PFSK-1 (cell line): ENCODE data around the gene ASTE1.

Experiments
- FOXP2 ChIP-seq: optimal IDR thresholded peaks from 2 replicates; pipeline ENCODE3; 2011; ENCODE audit warnings: borderline replicate concordance, control low read depth, inconsistent platforms; ENCODE audit not compliant: insufficient read depth; ENCODE audit errors: extremely low read length, extremely low read depth
- POLR2AphosphoS5 ChIP-seq: IDR thresholded peaks from 2 replicates; pipeline ENCODE4 v1.6.1; 2012; ENCODE audit warnings: low read depth, mild to moderate bottlenecking, control low read depth, low read length, moderate library complexity
- REST ChIP-seq, 2 experiments: IDR thresholded peaks; 2 replicates each; pipeline versions ENCODE4 v1.6.1 to v1.8.0; 2011 to 2012; ENCODE audit warnings: low read depth in 2 of 2, low read length in 2 of 2, control low read depth in 1 of 2, inconsistent platforms in 1 of 2, mild to moderate bottlenecking in 1 of 2, moderate library complexity in 1 of 2; ENCODE audit not compliant: insufficient read depth in 1 of 2
- SIN3A ChIP-seq: IDR thresholded peaks from 2 replicates; pipeline ENCODE4 v1.6.1; 2012; ENCODE audit warnings: mild to moderate bottlenecking, low read length, moderate library complexity, borderline replicate concordance; ENCODE audit not compliant: insufficient read depth
- TAF1 ChIP-seq: IDR thresholded peaks from 2 replicates; pipeline ENCODE4 v1.6.1; 2012; ENCODE audit warnings: low read length, control low read depth, borderline replicate concordance; ENCODE audit not compliant: insufficient read depth

The ASTE1 gene

GRCh38 chr3:130997289-130997688 is 29.3 kb downstream of the ASTE1 start:
- TF ChIP-seq REST (IDR thresholded peaks at IDR 0.05; ENCODE audit: insufficient read depth in 1 of 2, low read depth in 2 of 2, low read length in 2 of 2) (no peak), SIN3A (no peak), TAF1 (no peak), POLR2AphosphoS5 (no peak), FOXP2 (no peak)

- TF ChIP-seq REST (IDR thresholded peaks at IDR 0.05; ENCODE audit: insufficient read depth in 1 of 2, low read depth in 2 of 2, low read length in 2 of 2) (no peak), TAF1 (no peak), SIN3A (no peak), FOXP2 (no peak), POLR2AphosphoS5 (no peak)
Measured at GRCh38 chr3:130992344-130992743, 34.3 kb downstream of the ASTE1 start.

GRCh38 chr3:130991126-130991525 is 35.5 kb downstream of the ASTE1 start:
- no peak for TF ChIP-seq FOXP2
- no peak for TF ChIP-seq POLR2AphosphoS5
- TF ChIP-seq TAF1: no peak
- TF ChIP-seq SIN3A: no peak
- no peak for TF ChIP-seq REST (IDR thresholded peaks at IDR 0.05; ENCODE audit: insufficient read depth in 1 of 2, low read depth in 2 of 2, low read length in 2 of 2)

- TF ChIP-seq TAF1 (no peak), REST (IDR thresholded peaks at IDR 0.05; ENCODE audit: insufficient read depth in 1 of 2, low read depth in 2 of 2, low read length in 2 of 2) (no peak), POLR2AphosphoS5 (no peak), FOXP2 (no peak), SIN3A (no peak)
Measured at GRCh38 chr3:130990282-130990681, 36.3 kb downstream of the ASTE1 start.

- no peak for TF ChIP-seq REST (IDR thresholded peaks at IDR 0.05; ENCODE audit: insufficient read depth in 1 of 2, low read depth in 2 of 2, low read length in 2 of 2)
- TF ChIP-seq SIN3A: no peak
- TF ChIP-seq FOXP2: no peak
- no peak for TF ChIP-seq TAF1
- no peak for TF ChIP-seq POLR2AphosphoS5
Measured at GRCh38 chr3:130981469-130981868, 45.2 kb downstream of the ASTE1 start.
